Lower leg skin (tissue), 4 donors: ENCODE measurements around the gene PRKD3. TPM values are rescaled to one million over a fixed set of nuclear protein-coding genes. Genes with fewer than 3 reads are reported as not detected.

Experiments
- DNase-seq, 2 donors: peaks; one replicate each; pipeline ENCODE4 v3.0.0-alpha.2; 2019; ENCODE audit warnings: low spot score in 2 of 2
- H3K4me3 ChIP-seq: fragments of 200-600 bp; sonication (generic); 2 replicates; pipeline ENCODE4 v1.5.1; 2017; ENCODE audit warnings: mild to moderate bottlenecking, low read depth; ENCODE audit not compliant: poor library complexity, severe bottlenecking
- CTCF ChIP-seq, 3 donors: fragments of 450-650 bp; IDR thresholded peaks; one replicate each; pipeline ENCODE4 v1.5.1; 2016; ENCODE audit warnings: antibody characterized with exemption in 3 of 3, mild to moderate bottlenecking in 3 of 3, moderate library complexity in 2 of 3
- POLR2A ChIP-seq, 2 donors: fragments of 450-650 bp; IDR thresholded peaks; one replicate each; pipeline ENCODE4 v1.6.1; 2016 to 2017; ENCODE audit warnings: antibody characterized with exemption in 2 of 2, mild to moderate bottlenecking in 1 of 2, moderate library complexity in 1 of 2
- WGBS, 2 donors: methylation state at CpG; one replicate each; pipeline ENCODE4 v1.1.5; 2018; 5-methylcytosine and 5-hydroxymethylcytosine counted together
- intact Hi-C: fragments of 100-400 bp; cut with DNase I; formaldehyde crosslinking; loops from one replicate; pipeline ENCODE4 v1.15.0; 2023; ENCODE audit warnings: low total_unique reads
- total RNA-seq, 4 donors: library from RNA; depleted of rRNA; stranded (reverse); fragments of >200 nt; gene quantifications; one replicate each; pipeline ENCODE4 v1.1.0, GENCODE V29; 2016

The PRKD3 gene
- total RNA-seq, 4 donors from 2014 or later = 24.8 to 38.4 (median 30.9) TPM

DNA sequence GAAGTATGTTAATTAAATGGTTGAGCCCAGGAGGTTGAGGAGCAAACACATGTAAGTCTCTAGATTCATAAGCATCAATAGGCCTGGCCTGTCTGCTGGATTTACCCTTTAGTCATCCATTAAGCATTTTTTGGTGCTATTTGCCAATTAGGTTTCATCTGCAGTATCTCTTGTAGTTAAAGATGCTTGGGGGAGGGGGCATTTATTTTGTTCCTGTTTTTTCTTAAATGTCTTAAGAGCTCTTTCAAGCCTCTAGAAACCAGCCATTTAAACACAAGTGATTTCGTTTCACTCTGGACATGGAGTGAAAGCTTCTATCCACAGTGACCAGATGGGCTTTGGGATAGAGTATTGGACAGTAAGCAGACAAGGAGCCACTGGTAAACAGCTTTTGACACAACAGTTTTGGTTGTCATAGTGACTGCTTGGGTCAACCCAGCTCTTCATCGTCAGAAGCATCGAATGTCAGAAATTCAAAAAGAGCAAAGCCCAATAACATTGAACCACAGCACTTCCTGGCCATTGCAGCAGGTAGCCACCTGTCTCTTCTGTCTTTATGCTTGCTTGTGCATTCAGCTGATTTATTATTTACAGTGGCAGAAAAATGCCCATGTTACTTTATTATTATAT lies 24.7 kb upstream of the PRKD3 start:
- 55% methylated on average over 3 of the region's 3 CpGs for WGBS, 2 donors
- no peak overlapping the region for H3K4me3 ChIP-seq
- DNase-seq = no peak
- intact Hi-C loops = no loop called here
- TF ChIP-seq POLR2A (IDR thresholded peaks at IDR 0.05) (no peak), CTCF (IDR thresholded peaks at IDR 0.05) (no peak)

- no peak for DNase-seq
- intact Hi-C loops = no loop called here
- WGBS, 2 donors = 68 to 76% methylated on average over 5 of the region's 5 CpGs
- H3K4me3 ChIP-seq = no peak overlapping the region
- TF ChIP-seq POLR2A (IDR thresholded peaks at IDR 0.05) = no peak
- TF ChIP-seq CTCF (IDR thresholded peaks at IDR 0.05) = no peak
Measured at GRCh38 chr2:37348155-37348554, 23.5 kb upstream of the PRKD3 start.

- peak; percentile 49 to 91 for DNase-seq
- 3 to 9% methylated on average over 33 to 52 of the region's 73 CpGs for WGBS, 2 donors
- TF ChIP-seq POLR2A (IDR thresholded peaks at IDR 0.05) (no peak), CTCF (IDR thresholded peaks at IDR 0.05) (no peak)
- peak within 1 kb of the TSS; percentile 46 for H3K4me3 ChIP-seq
- intact Hi-C loops = no loop called here
Measured at GRCh38 chr2:37344453-37345361, 20.1 kb upstream of the PRKD3 start, which contains the start of gene QPCT. TSS of gene QPCT (plus strand) at chr2:37344630. CDS start at chr2:37344732, 102 bp downstream.

DNA sequence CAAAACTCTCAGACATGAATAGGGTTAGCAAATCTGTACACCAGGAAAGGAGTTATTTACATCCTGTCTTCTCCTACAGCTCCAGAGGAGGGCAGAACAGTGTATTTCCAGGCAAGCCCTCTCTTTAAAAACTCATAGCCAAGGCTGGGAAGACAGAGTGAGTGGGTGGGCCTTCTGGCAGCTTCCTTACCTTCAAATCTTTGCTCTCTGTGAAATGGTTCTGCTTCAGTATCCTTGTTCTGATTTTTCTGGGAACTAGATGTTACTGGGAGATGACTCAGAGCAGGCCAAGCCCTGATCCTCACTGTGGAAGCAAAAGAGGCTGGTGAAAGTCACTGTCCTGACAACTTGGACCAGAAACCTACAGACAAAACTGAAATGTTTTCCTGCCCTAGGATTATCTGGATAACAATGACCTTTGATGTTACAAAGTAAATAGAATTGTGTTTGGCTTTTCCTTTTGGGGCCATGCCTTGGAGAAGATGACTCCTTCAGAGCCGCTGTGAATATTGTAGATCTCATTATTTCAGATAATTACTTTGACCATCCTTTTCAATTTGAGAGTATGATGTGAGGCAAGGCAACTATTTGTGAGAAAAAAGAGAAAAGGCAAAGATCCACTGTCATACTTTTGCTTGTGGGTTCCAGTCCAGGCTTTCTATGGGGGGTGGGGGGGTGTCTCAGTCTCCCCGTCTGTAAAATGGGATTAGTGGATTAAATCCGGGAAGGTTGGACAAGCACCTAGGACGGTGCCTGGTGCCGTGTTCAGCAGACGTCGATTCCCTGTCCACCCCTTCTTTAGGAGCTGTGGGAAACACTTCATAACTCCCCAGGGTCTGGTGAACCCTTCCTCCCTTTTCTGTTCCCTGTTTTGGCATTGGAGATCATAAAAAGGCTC lies 19.2 kb upstream of the PRKD3 start:
- DNase-seq = no peak
- intact Hi-C loops = no loop called here
- no peak for TF ChIP-seq POLR2A (IDR thresholded peaks at IDR 0.05)
- TF ChIP-seq CTCF (IDR thresholded peaks at IDR 0.05) = no peak
- WGBS, 2 donors = 74 to 75% methylated on average over 7 of the region's 7 CpGs
- no peak overlapping the region for H3K4me3 ChIP-seq

- 86% methylated on average over 7 of the region's 7 CpGs for WGBS, 2 donors
- TF ChIP-seq POLR2A (IDR thresholded peaks at IDR 0.05) (no peak), CTCF (IDR thresholded peaks at IDR 0.05) (no peak)
- no peak for DNase-seq
Measured at GRCh38 chr2:37342591-37343220, 18.1 kb upstream of the PRKD3 start.

More at GRCh38 chr2:37342591-37343220, 18.1 kb upstream of the PRKD3 start:
- H3K4me3 ChIP-seq = no peak overlapping the region
- intact Hi-C loops = no loop called here
